Measurements from ENCODE around the gene SLC46A2.

GRCh38 chr9:112872019-112872418 is 18.7 kb downstream of the SLC46A2 start:
- TF ChIP-seq CTCF (IDR thresholded peaks at IDR 0.05), result no peak
- no peak for TF ChIP-seq POLR2A (IDR thresholded peaks at IDR 0.05)
- no peak for TF ChIP-seq POLR2AphosphoS5 (IDR thresholded peaks at IDR 0.05)
